ENCODE measurements around the gene CHMP6. TPM values are rescaled to one million over a fixed set of nuclear protein-coding genes. Genes with fewer than 3 reads are reported as not detected.

CHMP6 gene
- total RNA-seq, 2 donors from 2014 or later, result 23.7 to 25.9 TPM

- intact Hi-C loops (cut with DNase I), result no loop called here
- no peak for DNase-seq (ENCODE audit: low spot score)
These were observed 22.5 kb upstream of the CHMP6 start for GRCh38 chr17:80969030-80969673.

GRCh38 chr17:80969674-80970043, 22.0 kb upstream of the CHMP6 start:
- no peak for DNase-seq (ENCODE audit: low spot score)
- intact Hi-C loops (cut with DNase I), result no loop called here

DNA sequence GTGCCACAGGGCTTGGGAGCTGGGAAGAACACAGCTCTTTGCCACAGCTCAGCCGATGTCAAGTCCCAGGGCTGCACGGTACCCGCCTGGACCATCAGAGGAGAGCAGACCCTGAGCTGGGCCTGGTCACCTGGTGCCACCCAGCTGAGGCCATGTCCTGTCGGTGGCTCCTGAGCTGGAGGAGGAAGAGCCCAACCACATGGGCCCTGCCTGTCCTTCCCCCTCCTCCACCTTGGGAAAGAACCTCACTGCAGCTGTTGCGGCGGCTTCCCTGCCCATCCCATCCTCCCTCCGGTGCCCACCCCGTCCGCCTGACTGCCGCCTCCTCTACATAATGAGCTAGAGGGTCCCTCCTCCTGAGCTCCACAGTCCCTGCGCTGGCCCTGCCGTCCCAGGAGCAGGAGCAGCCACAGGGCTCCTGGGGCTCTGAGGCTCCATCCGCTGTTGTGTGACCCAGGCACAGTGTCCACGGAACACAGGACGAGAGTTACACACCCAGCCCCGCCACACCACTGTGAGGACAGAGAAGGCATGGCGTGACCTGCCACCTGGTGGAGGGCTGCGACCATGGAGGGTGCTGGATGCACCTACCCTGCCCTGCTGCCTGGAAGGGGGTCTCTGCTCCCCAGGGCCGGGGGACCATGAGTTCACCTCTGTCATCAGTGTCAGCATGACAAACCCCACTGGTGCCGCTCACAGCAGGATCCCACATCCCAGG, 21.4 kb upstream of the CHMP6 start:
- intact Hi-C loops (cut with DNase I), result no loop called here
- DNase-seq (ENCODE audit: low spot score), result no peak

DNA sequence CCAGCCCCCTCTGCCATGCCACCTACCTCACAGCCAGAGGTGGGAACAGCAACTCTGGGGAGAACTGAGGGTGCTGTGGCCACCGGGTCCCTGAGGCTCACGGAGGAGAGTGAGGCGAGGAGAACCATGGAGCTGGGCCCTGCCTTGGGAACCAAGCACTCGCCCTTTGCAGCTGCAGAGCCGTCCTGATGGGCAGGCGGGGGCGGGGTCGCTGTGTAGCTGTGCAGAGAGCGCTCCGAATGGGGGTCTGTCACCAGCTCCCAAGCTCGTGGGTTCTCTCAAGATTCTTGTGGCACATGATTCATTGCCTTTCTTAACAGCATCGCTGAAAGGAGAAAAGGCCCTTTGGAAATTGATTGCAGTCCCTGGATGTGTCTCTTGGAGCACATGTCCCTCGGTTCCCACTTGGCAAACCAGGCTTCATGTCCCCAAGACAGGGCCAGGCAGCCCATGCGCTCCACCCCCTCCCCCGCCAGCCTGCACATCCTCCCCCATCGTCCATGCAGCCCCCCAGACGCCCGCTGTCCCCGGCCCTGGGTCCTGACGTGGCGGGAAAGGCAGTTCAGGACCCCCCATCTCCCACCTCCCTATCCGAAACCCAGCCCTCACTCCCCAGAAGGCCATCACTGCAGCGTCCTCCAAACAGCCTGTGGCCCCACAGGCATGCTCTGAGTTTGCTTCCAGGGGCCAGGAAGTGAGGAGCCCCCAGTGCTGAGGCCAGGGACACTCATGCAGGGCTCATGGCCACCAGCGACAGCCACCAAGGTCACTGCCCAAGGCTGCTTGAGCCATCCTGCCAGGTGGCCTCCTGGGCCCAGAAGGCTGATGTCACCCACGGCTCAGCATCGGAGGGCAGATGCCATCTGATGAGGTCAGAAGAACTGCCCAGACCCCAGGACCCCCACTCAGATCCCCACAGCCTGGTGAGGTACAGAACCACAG, 20.6 kb upstream of the CHMP6 start:
- intact Hi-C loops (cut with DNase I), result no loop called here

GRCh38 chr17:80971704-80972304, 19.8 kb upstream of the CHMP6 start:
- intact Hi-C loops (cut with DNase I), result no loop called here
- no peak for DNase-seq (ENCODE audit: low spot score)

More for the DNA sequence above, 20.6 kb upstream of the CHMP6 start:
- no peak for DNase-seq (ENCODE audit: low spot score)

GRCh38 chr17:80976701-80977100, 14.9 kb upstream of the CHMP6 start:
- no peak for DNase-seq (ENCODE audit: low spot score)
- intact Hi-C loops (cut with DNase I), result no loop called here

- DNase-seq (ENCODE audit: low spot score), result no peak
- intact Hi-C loops (cut with DNase I), result no loop called here
These were observed 14.5 kb upstream of the CHMP6 start for GRCh38 chr17:80977172-80977571.

DNA sequence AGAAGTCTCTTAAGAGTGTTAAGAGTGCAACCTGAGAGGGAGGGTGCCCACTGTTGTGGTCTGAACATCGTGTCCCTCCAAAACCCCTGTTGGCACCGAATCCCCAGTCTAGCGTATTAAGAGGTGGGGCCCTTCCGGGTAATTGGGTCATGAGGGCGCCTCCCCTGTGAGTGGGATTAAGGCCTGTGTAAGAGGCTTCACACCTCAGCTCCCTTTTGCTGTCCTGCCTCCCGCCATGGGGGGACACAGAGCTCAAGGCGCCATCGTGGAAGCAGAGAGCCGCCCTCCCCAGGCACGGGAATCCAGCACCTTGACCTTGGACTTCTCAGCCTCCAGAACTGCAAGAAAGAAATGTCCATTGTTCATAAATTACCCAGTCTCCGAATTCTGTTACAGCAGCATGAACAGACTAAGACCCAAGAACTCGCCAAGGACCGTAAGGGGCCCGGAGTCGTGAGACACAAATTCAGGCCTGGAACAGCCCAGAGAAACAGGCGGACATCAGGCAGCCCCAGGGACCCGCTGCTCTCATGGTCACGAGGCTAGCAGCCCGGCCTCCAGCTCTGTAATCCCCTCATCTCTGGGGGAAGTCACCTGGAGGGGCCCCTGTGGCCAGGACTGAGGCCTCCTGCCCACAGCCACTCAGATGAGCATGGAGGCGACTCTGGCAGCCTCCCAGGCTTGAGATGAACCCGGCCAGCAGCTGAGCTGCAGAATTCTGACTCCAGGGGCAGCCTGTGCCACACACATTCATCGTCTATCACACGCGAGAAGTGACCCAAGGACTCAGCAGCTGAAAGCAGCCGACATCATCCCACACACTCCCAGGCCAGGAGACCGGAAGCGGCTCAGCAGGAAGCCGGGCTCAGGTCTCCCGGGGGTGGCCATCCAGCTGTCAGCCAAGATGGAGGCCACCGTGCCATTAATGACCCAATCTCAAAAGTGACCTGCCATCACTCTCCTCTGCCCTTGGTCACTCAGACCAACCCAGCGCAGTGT, 12.8 kb upstream of the CHMP6 start:
- DNase-seq (ENCODE audit: low spot score), result no peak
- intact Hi-C loops (cut with DNase I), result no loop called here

DNA sequence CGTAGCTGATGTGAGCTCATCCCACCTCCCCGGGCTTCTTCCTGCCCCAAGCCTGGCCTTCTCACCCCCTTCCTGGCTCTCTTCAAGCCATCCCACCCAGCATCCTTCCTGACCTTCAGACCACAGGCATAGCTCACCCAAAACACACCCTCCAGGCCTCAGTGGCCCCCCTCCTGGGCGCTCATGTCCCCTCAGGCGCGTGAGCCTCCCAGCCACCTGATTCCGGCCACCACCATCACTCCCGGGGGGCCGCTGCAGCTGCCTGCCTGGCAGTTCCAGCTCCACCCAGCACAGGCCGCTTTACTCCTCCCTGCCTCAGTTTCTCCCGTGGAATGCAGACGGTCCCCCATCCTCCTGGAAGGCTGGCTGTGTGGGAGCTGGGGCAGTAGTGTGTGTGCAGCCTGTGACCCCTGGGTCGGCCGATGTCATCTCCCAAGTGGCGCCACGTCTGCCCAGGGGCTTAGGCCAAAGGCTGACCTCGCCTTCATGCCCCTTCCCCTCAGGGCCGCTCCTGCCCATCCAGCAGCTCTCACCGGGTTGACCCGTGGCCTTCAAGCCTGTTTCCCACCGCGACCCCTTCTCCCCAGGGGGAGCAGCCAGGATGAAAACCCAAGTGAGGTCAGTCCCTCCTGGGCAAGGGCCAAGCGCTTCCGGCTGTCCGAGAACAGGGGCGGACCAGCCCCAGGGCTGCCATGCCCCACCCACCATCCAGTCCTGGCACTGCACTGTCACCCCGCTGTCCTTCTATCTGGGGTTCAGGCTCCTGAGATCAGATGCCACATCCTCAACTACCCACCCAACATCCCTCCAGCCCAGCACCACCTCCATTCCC, 11.9 kb upstream of the CHMP6 start:
- no peak for DNase-seq (ENCODE audit: low spot score)
- intact Hi-C loops (cut with DNase I), result loop anchor here (2.0 to 5.0 kb wide), 3 partner anchors 112 to 553 kb away; no protein-coding TSS in a partner anchor

GRCh38 chr17:80980397-80981061, 11.1 kb upstream of the CHMP6 start:
- intact Hi-C loops (cut with DNase I), result loop anchor here (2.0 to 5.0 kb wide), 3 partner anchors 113 to 554 kb away; no protein-coding TSS in a partner anchor
- no peak for DNase-seq (ENCODE audit: low spot score)

DNA sequence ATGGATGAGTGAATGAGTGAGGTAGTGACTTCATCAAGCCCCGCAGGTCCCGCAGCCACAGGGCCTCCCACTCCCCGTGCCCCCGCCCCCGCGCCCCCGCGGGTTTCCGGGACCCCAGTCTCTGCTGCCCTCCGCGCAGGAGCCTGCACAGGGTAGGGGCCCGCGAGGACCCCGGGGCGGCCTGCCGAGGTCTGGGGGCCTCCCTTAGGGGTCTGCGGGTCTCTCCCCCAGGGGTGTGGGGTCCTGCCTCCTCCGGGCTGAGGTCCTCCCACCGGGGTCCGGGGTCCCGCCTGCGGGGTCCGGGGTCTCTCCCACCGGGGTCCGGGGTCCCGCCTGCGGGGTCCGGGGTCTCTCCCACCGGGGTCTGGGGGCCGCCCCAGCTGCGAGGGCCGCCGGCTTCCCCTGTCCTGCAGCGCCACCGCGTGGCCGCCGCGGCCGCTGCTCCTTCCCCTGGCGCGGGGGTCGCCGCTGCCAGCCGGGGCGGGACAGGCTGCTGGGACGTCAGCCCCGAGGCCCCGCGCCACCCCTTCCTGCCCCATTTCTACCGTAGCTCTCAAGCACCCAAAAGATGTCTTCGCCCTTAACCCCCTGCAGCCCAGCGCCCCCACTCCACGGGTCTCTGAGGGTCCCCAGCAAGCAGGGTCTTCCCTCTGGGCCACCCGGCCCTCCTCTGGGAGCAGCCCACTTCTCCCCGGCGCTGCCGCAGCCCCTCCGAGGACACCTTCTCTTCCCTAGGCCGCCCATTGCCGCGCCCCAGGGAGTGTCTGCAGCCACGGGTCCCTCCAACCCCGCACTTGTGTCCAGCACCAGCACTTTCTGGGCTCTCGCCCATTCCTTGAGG, 10.4 kb upstream of the CHMP6 start:
- intact Hi-C loops (cut with DNase I), result loop anchor here (2.0 to 5.0 kb wide), 3 partner anchors 114 to 554 kb away; no protein-coding TSS in a partner anchor
- no peak for DNase-seq (ENCODE audit: low spot score)

DNA sequence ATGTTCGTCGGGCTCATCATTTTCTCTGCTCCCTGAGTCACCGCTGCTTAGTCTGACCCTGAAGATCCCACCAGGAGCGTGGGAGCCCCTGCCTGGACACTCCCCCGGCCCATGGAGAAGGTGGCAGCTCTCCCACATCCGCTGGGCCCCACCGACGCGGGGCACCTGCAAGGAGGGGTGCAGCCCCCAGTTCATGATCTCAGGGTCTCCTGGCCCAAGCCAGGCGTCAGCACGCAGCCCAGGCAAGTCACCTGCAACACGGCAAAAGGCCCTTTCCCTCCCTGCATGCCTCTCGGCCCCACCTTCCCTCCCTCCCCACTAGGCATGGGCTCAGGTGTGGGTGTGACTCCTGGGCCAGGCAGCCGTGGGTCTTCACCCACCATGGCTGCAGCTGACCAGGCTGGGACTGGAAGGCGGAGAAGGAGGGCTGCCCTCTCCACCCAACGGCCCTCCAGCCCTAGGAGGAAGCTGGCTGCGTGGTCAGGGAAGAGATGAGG, 9.7 kb upstream of the CHMP6 start:
- no peak for DNase-seq (ENCODE audit: low spot score)
- intact Hi-C loops (cut with DNase I), result loop anchor here (2.0 to 5.0 kb wide), 3 partner anchors 115 to 555 kb away; no protein-coding TSS in a partner anchor

- no peak for DNase-seq (ENCODE audit: low spot score)
- intact Hi-C loops (cut with DNase I), result loop anchor here in 1 of 2 donors (5.0 kb wide), 2 partner anchors 115 to 555 kb away; no protein-coding TSS in a partner anchor
These were observed 9.1 kb upstream of the CHMP6 start for GRCh38 chr17:80982426-80982974.

- intact Hi-C loops (cut with DNase I), result loop anchor here in 1 of 2 donors (5.0 kb wide), 2 partner anchors 116 to 556 kb away; no protein-coding TSS in a partner anchor
- DNase-seq (ENCODE audit: low spot score), result no peak
These were observed 8.1 kb upstream of the CHMP6 start for GRCh38 chr17:80983545-80983944.

DNA sequence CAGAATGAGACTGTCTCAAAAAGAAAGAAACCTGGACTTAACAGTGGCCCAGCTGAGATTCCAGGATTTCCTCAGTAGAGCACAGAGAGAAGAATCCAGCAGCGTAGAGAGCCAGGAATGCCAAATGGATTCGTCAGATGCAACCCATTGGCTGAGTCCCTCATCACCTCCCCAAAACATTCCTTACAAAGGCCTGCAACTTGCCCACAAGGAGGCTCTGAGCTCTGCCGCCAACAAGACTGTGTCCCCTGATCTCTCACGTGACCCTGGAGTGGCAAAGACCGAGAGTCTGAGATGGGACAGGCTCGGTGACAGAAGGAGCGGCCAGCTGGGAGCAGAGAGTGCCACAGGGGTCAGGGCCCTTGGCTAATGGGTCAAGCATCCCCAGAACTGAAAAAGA, 6.9 kb upstream of the CHMP6 start:
- no peak for DNase-seq (ENCODE audit: low spot score)
- intact Hi-C loops (cut with DNase I), result loop anchor here (1.0 to 5.0 kb wide), 3 partner anchors 117 to 558 kb away; no protein-coding TSS in a partner anchor
